Measurements from ENCODE around the gene HSFX1. TPM values are rescaled to one million over a fixed set of nuclear protein-coding genes. Genes with fewer than 3 reads are reported as not detected.

Gene HSFX1
- total RNA-seq, 1 donor from 2014 or later, result 1.2 TPM

DNA sequence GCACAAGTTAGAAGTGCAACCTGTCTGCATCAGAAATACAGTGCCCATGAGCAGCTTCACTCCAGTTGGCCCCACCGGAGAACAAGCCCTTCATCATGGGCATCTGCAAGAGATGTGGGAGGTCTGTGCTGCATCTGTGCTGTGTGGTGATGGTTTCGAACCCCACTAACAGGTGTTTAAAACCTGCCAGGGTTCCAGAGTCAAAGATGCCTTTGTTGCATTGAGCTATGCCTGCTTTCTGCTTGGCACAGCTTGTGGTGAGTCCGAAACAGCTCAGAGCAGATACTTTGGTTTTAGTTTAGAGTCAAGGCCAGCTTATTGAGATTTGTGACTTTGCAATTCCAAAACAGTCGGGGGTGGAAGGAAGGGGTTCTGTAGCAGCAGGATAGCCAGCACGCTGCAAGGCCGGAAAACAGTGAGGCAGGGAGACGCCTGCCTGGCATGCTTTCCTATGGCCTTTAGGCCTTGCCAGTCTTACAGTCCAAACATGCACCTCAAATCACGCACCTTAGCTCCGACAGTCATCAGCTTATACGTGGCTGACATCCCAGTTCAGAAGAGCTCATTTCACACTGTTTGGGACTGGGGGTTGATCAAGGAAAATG is 29.7 kb downstream of the HSFX1 start:
- no peak for DNase-seq (ENCODE audit: low spot score in 2 of 2)
- no peak for FAIRE-seq

DNA sequence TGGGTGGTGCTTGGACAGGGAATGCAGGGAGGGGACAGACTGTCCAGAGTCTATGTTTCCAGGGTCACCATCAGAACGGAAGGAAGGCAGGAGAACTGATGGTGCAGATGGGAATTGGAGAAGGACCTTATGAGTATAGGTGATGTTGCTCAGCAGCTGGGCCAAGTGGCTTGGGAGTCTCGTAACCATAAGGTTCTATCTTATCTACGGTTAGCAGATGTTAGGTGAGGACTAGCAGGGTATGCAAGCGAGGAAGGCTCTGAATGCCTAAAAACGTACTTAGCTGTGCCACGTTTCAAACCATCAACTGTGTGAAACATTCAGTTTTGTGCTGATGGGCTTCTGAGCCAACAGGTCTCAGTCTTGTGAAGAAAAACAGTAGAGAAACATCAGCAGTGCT is 30.2 kb downstream of the HSFX1 start:
- DNase-seq (ENCODE audit: low spot score in 2 of 2), result no peak
- no peak for FAIRE-seq

DNA sequence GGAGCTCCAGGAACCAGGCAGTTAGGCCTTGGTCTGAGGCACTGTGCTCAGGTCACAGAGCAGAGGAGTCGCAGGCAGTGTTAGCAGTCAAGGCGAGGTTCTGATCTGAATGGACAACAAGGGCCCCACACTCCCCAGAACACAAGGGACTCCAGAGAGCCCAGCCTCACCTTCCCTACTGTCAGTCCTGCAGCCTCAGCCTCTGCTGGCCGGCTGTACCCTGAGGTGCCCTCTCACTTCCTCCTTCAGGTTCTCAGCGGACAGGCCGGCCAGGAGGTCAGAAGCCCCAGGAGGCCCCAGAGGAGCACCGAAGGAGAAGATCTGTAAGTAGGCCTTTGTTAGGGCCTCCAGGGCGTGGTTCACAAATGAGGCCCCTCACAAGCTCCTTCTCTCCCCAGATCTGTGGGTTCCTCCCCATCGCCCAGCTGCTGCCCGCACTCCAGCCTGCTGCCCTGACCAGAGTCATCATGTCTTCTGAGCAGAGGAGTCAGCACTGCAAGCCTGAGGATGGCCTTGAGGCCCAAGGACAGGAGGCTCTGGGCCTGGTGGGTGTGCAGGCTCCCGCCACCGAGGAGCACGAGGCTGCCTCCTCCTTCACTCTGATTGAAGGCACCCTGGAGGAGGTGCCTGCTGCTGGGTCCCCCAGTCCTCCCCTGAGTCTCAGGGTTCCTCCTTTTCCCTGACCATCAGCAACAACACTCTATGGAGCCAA is 34.0 kb downstream of the HSFX1 start:
- FAIRE-seq, result no peak

GRCh38 chrX:149818652-149819051 is 44.8 kb downstream of the HSFX1 start:
- no peak for FAIRE-seq
- DNase-seq (ENCODE audit: low spot score in 2 of 2), result no peak

More for the DNA sequence above, 34.0 kb downstream of the HSFX1 start:
- no peak for DNase-seq (ENCODE audit: low spot score in 2 of 2)

- DNase-seq (ENCODE audit: low spot score in 2 of 2) (no peak), FAIRE-seq (no peak)
Measured at GRCh38 chrX:149819371-149819770, 45.5 kb downstream of the HSFX1 start.

DNA sequence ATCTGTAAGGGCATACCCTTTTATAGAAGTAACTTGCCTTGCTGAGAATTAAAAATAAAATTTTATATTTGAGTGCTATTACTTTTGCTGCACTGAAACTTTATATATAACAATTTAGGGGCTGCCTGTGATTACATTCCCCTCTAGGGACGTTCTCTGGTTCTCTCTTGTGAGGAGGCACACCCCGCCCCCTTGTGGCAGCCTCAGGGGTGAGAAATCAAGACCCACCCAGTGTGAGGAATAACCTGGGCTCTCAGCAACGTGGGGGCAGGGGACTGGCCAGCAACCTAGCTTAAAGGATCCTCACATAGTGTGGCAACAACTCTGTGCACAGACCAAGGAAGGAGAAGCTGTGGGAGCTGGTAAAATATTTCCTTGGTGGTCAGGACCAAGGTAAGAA is 51.6 kb downstream of the HSFX1 start:
- FAIRE-seq (no peak), DNase-seq (ENCODE audit: low spot score in 2 of 2) (no peak)

Small RNA genes lying within 50 kb of the gene (small RNA-seq; reads per million reads assigned to genes)
- gene AC244098.1 (not detected), gene AC244098.2 (not detected), gene AC244098.3 (not detected)

Other genes with a start within 250 kb of the HSFX1 start
- 15.1 TPM for gene EOLA1, start 233.1 kb upstream of the HSFX1 start, total RNA-seq
- not detected for gene HSFX3, start 224.1 kb upstream of the HSFX1 start, total RNA-seq
- not detected for gene MAGEA9B, start 186.6 kb upstream of the HSFX1 start, total RNA-seq
- 1.2 TPM for gene HSFX2, start 178.8 kb upstream of the HSFX1 start, total RNA-seq
- gene TMEM185A, start 142.3 kb upstream of the HSFX1 start, total RNA-seq, result 42.4 TPM
- not detected for gene MAGEA11, start 62.0 kb upstream of the HSFX1 start, total RNA-seq
- gene MAGEA9, start 7.9 kb downstream of the HSFX1 start, total RNA-seq, result not detected
- gene MAGEA8, start 107.1 kb downstream of the HSFX1 start, total RNA-seq, result not detected
- gene HSFX4, start 155.5 kb downstream of the HSFX1 start, total RNA-seq, result not detected
- 13.5 TPM for gene EOLA2, start 164.4 kb downstream of the HSFX1 start, total RNA-seq